NT2/D1 (cell line): ENCODE data around the gene TSC1.

ENCODE experiments used
- DNase-seq: peaks from one replicate; pipeline ENCODE4 v3.0.0-alpha.2; 2011; ENCODE audit warnings: low read depth, low spot score
- H3K27me3 ChIP-seq: 2 replicates; pipeline ENCODE4 v1.6.0; 2011; ENCODE audit warnings: mild to moderate bottlenecking; ENCODE audit not compliant: insufficient read length, insufficient read depth
- H3K36me3 ChIP-seq: 2 replicates; pipeline ENCODE4 v1.6.1; 2011; ENCODE audit warnings: mild to moderate bottlenecking, low read length, mixed read lengths; ENCODE audit not compliant: insufficient read depth, insufficient read length
- H3K4me1 ChIP-seq: 2 replicates; pipeline ENCODE4 v1.5.1; 2011; ENCODE audit not compliant: insufficient read depth, insufficient read length
- H3K4me3 ChIP-seq: 2 replicates; pipeline ENCODE4 v1.5.1; 2011; ENCODE audit warnings: low read depth; ENCODE audit not compliant: insufficient read length
- H3K9ac ChIP-seq: 2 replicates; pipeline ENCODE4 v1.6.0; 2011; ENCODE audit warnings: low read depth; ENCODE audit not compliant: insufficient read length
- H3K9me3 ChIP-seq: 2 replicates; pipeline ENCODE4 v1.5.1; 2011; ENCODE audit warnings: mild to moderate bottlenecking, low read length; ENCODE audit not compliant: insufficient read depth
- SUZ12 ChIP-seq: IDR thresholded peaks from 2 replicates; pipeline ENCODE4 v1.6.1; 2011; ENCODE audit not compliant: insufficient read length, insufficient read depth; ENCODE audit errors: extremely low read depth
- YY1 ChIP-seq: IDR thresholded peaks from 2 replicates; pipeline ENCODE4 v1.6.1; 2011; ENCODE audit not compliant: insufficient read length, insufficient read depth
- ZNF274 ChIP-seq: IDR thresholded peaks from 2 replicates; pipeline ENCODE4 v1.6.1; 2011; ENCODE audit warnings: mild to moderate bottlenecking, low read depth, low read length

The TSC1 gene

DNA sequence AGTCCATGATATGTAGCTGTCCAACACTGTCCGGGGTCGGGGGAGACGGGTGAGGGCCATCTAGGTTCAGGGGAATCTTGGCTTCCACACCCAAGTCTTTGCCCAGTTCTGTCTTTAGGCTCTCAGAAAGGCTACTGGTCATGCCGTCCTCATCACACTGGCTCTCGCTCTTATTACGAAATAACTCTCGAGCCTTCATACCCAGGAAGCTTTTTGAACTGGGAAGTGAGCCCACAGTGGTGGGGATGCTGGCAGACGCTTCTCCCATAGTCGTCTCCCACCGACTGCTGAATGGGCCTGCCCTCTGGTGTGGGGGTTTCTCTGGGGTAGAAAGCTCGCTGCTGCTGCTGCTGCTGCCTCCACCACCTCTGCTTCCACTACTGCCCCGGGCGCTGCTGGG is 48.2 kb downstream of the TSC1 start:
- peaks cover 89% of the 10 kb centered on the region for H3K36me3 ChIP-seq
- H3K9me3 ChIP-seq, result no peaks in the 10 kb centered on the region
- H3K4me1 ChIP-seq, result no peaks in the 10 kb centered on the region

DNA sequence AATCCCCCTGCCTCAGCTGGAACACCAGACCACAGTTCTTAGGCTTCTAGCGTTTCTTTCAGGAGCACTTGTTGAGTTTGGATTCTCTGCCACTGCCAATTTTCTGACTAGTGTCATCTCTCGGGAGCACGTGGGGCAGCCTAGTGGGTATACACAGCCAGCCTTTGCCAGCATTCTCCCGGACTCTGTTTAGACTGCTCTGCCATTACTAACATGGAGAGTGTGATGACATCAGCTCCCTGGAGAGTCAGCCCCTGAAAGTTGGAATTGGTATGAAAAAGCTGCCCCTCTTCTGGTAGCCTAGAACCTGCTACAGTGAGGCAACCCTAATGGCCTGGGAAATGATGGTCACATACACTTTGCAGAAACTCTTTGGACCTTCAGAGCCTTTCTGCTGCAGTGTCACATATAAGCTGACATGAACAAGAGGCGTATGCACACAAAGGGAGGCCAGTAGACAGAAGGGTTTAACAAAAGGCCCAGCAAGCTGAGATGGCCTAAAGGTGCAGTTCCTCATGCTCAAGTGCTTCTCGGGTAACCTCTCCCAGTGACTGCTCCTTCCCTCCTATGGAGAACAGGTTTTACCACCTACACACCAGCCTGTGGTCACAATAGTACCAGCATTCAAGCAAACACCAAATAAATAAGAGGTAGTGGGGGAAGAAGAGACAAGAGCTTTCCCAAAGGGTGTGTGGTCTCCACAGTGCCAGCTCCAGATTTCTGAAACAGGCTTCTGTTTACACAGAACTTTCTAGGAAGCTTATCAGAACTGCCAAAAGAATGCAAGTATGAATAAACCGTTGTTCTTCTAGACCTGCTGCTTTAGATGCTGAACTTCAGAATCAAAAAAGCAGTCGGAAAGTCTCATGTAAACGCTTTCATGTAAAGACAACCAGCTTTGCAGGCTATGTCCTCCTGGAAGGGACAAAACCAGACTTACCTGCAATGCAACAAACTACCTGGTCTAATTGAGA is 49.3 kb downstream of the TSC1 start:
- Histone ChIP-seq H3K9me3 (no peaks in the 10 kb centered on the region), H3K9ac (no peak overlapping the region), H3K36me3 (peaks cover 78% of the 10 kb centered on the region), H3K4me1 (no peaks in the 10 kb centered on the region), H3K27me3 (no peaks in the 10 kb centered on the region), H3K4me3 (no peak overlapping the region)
- no peak for DNase-seq
- TF ChIP-seq SUZ12 (no peak), YY1 (no peak), ZNF274 (no peak)

More for the DNA sequence above, 48.2 kb downstream of the TSC1 start:
- TF ChIP-seq YY1, result no peak
- TF ChIP-seq SUZ12, result no peak
- TF ChIP-seq ZNF274, result no peak
- H3K27me3 ChIP-seq, result no peaks in the 10 kb centered on the region
- H3K9ac ChIP-seq, result no peak overlapping the region
- no peak overlapping the region for H3K4me3 ChIP-seq
- no peak for DNase-seq

DNA sequence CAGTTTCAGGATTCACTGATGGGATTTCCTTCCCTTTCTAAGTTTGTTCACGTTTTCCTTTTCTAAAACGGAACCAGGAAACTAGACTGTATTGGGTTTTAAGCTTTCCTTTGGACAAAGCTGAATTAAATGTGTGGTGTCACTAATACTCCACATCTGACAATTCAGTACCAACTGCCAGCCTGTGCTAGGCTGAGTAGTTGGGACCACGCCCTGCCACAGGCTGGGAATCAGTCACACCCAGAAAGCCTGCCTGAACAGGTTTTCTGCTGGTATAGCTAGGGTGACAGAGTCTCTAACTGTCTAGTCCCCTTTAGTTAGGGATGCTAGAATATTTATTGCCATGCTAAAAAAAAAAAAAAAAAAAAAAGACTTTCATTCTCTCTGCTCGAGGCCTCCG is 50.1 kb downstream of the TSC1 start:
- Histone ChIP-seq H3K4me1 (no peaks in the 10 kb centered on the region), H3K9me3 (no peaks in the 10 kb centered on the region), H3K4me3 (no peak overlapping the region), H3K36me3 (peaks cover 70% of the 10 kb centered on the region), H3K9ac (no peak overlapping the region), H3K27me3 (no peaks in the 10 kb centered on the region)
- no peak for DNase-seq
- no peak for TF ChIP-seq SUZ12
- no peak for TF ChIP-seq ZNF274
- TF ChIP-seq YY1, result no peak

DNA sequence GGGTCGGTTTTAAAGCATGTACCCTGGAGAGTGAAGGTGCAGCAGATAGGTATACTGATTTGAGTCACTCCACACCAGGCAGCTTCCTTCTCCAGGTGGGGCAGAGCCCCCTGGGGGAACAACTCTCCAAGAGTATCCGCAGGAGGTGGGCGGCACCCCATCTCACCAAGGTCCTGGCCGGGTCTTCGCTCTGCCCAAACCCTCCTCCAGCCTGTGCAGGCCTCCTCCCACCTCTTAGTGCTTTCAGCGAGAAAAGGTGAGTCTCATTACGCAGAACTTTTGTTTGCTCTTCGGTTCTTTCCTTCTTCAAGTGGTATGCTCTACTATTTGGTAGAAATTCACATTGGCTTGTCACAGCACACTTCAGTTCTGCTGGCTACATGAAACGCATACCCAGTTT is 52.0 kb downstream of the TSC1 start:
- H3K36me3 ChIP-seq, result peaks cover 51% of the 10 kb centered on the region
- H3K4me1 ChIP-seq, result peaks cover 2% of the 10 kb centered on the region
- no peak overlapping the region for H3K4me3 ChIP-seq
- DNase-seq, result no peak
- no peak overlapping the region for H3K9ac ChIP-seq
- no peaks in the 10 kb centered on the region for H3K27me3 ChIP-seq
- no peak for TF ChIP-seq YY1
- TF ChIP-seq SUZ12, result no peak
- no peak for TF ChIP-seq ZNF274
- H3K9me3 ChIP-seq, result no peaks in the 10 kb centered on the region

DNA sequence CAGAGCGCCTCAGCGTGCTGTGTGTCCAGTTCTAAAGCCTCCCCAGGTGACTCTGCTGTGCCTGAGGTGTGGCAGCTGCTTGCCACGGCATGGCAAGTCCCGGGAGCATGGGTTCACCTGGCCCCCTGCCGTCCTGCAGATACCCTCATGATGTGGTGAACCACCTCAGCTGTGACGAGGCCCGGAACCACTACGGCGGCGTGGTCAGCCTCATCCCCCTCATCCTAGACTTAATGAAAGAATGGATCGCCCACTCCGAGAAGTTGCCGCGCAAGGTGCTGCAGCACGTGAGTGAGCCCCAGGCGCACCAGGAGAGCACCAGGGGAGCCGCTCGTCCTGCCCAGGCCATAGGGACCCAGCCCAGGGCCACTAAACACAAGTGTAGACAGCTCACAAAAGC is 56.3 kb downstream of the TSC1 start:
- H3K9ac ChIP-seq, result no peak overlapping the region
- no peak for TF ChIP-seq YY1
- no peak for TF ChIP-seq SUZ12
- no peak for TF ChIP-seq ZNF274
- DNase-seq, result no peak
- H3K4me3 ChIP-seq, result no peak overlapping the region
- peaks cover 4% of the 10 kb centered on the region for H3K4me1 ChIP-seq
- H3K9me3 ChIP-seq, result no peaks in the 10 kb centered on the region
- peaks cover 16% of the 10 kb centered on the region for H3K36me3 ChIP-seq
- no peaks in the 10 kb centered on the region for H3K27me3 ChIP-seq

DNA sequence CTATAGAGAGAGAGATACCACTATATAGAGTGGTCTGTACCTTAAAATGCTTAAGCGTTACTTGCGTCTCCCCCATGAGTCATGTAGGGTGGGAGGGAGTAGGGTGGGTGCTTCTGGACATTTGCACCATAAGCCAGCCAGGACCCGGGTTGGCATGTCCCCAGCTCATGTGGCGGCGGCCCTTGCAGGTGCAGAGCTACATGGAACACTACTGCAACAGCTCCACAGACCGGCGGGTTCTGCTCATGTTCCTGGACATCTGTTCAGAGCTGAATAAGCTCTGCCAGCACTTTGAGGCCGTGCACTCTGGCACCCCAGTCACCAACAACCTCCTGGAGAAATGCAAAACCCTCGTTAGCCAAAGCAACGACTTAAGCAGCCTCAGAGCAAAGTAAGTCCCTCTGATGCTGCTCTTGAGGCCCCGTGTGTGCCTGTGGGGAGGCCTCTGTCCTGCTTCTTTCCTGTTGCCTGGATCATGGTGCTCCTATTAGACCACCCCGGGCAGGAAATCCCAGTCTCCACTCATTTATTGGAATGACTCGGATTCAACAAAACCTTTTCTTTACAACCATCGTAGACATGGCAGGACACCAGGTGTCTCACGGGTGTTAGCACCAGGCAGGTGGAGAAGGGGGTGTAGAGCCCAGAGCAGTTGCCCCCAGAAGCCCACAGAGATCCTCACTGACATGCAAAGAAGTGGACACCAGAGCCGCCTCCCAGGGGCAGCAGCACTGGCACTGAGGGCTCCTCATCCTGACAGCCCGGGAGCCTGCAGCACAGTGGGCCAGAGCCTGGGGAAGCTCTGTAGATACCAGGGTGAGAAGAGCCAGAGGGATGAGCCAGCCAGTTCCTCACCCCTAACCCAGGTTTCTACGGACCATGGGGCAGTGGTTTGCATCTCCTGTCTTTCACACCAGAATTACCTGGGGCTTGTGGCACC is 57.0 kb downstream of the TSC1 start:
- no peaks in the 10 kb centered on the region for H3K9me3 ChIP-seq
- no peaks in the 10 kb centered on the region for H3K27me3 ChIP-seq
- no peak overlapping the region for H3K9ac ChIP-seq
- H3K4me3 ChIP-seq, result no peak overlapping the region
- H3K4me1 ChIP-seq, result peaks cover 7% of the 10 kb centered on the region
- H3K36me3 ChIP-seq, result peaks cover 9% of the 10 kb centered on the region
- no peak for DNase-seq
- TF ChIP-seq YY1, result no peak
- no peak for TF ChIP-seq ZNF274
- TF ChIP-seq SUZ12, result no peak

DNA sequence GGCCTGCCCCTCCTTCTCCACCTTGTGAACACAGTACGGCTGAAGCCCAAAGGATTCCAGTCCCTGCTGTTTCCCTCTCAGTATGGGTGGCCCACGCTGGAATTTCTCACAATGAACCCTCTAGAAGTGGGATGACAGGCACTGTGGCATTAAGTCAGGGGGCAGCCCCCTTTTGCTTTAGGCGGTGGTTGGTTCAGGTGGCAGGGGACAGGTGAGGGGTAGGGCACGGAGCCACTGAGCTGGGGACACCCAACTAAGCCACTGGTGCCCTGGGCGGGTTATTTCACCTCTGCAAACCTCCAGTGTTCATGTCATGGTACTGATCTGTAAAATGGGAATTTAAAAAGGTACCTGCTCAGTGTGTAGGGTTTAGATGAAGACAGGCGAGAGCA is 58.1 kb downstream of the TSC1 start:
- H3K27me3 ChIP-seq, result no peaks in the 10 kb centered on the region
- no peaks in the 10 kb centered on the region for H3K9me3 ChIP-seq
- H3K4me3 ChIP-seq, result no peak overlapping the region
- no peak overlapping the region for H3K9ac ChIP-seq
- no peak for DNase-seq
- H3K4me1 ChIP-seq, result peaks cover 11% of the 10 kb centered on the region
- TF ChIP-seq YY1 (no peak), SUZ12 (no peak), ZNF274 (no peak)
- H3K36me3 ChIP-seq, result no peaks in the 10 kb centered on the region
